SH-SY5Y (cell line): ENCODE results near the gene SF3B4.

ENCODE experiments used
- GATA2 ChIP-seq: IDR thresholded peaks from 2 replicates; pipeline ENCODE4 v1.6.1; 2011; ENCODE audit warnings: mild to moderate bottlenecking, low read depth, low read length
- GATA3 ChIP-seq: IDR thresholded peaks from 2 replicates; pipeline ENCODE4 v1.6.1; 2011; ENCODE audit warnings: low read depth, mild to moderate bottlenecking, low read length, moderate library complexity

DNA sequence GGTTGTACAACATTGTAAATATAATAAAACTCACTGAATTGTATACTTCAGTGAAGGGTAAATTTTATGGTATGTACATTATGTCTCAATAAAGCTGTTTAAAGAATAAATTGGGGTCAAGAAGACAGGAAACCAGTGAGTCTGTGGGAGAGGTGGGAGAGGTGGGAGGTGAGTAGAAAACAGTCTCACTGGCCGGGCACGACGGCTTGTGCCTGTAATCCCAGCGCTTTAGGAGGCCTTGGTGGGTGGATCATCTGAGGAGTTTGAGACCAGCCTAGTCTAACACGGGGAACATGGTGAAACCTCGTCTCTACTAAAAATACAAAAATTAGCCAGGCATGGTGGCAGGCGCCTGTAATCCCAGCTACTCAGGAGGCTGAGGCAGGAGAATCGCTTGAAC, 4.9 kb upstream of the SF3B4 start:
- no peak for TF ChIP-seq GATA2
- TF ChIP-seq GATA3: no peak
